Sigmoid colon (tissue), 3 donors: ENCODE measurements around the gene MEIOB.

Experiments
- CTCF ChIP-seq, 4 experiments: fragments of 450-650 bp in 3 of 4; fragments of 200-600 bp in 1 of 4; IDR thresholded peaks; one replicate each; pipeline ENCODE4 v1.5.1; 2016 to 2019; ENCODE audit warnings: antibody characterized with exemption in 4 of 4, mild to moderate bottlenecking in 3 of 4, moderate library complexity in 2 of 4
- POLR2A ChIP-seq, 2 donors: fragments of 450-650 bp; IDR thresholded peaks; one replicate each; pipeline ENCODE4 v1.6.1; 2016; ENCODE audit warnings: antibody characterized with exemption in 2 of 2, mild to moderate bottlenecking in 2 of 2, moderate library complexity in 2 of 2

- no peak for TF ChIP-seq CTCF (IDR thresholded peaks at IDR 0.05)
- TF ChIP-seq POLR2A (IDR thresholded peaks at IDR 0.05) = no peak
Observed at GRCh38 chr16:1794908-1795666, 76.9 kb downstream of the MEIOB start.
